T follicular helper cell (primary cell): ENCODE data around the gene PIWIL4.

Source experiments
- DNase-seq: peaks from one replicate; pipeline ENCODE4 v3.0.0-alpha.2; 2020; ENCODE audit warnings: low read depth

Gene PIWIL4

GRCh38 chr11:94662846-94663390, 95.8 kb downstream of the PIWIL4 start:
- DNase-seq, result no peak

GRCh38 chr11:94664346-94664745, 97.2 kb downstream of the PIWIL4 start:
- DNase-seq, result no peak

- no peak for DNase-seq
These were observed 98.0 kb downstream of the PIWIL4 start for GRCh38 chr11:94665116-94665659.

- DNase-seq, result no peak
These were observed 99.9 kb downstream of the PIWIL4 start for GRCh38 chr11:94666792-94667721.

- DNase-seq, result no peak
These were observed 101.1 kb downstream of the PIWIL4 start for GRCh38 chr11:94668212-94668793.

- DNase-seq, result no peak
These were observed 101.9 kb downstream of the PIWIL4 start for GRCh38 chr11:94669023-94669422.
